ENCODE measurements around the gene LOC101059915.
"Not testable (repeated sequence)": the region's sequence is repeated elsewhere in the genome, so short reads cannot be mapped to it uniquely, and the experiment has no call there.

The LOC101059915 gene

DNA sequence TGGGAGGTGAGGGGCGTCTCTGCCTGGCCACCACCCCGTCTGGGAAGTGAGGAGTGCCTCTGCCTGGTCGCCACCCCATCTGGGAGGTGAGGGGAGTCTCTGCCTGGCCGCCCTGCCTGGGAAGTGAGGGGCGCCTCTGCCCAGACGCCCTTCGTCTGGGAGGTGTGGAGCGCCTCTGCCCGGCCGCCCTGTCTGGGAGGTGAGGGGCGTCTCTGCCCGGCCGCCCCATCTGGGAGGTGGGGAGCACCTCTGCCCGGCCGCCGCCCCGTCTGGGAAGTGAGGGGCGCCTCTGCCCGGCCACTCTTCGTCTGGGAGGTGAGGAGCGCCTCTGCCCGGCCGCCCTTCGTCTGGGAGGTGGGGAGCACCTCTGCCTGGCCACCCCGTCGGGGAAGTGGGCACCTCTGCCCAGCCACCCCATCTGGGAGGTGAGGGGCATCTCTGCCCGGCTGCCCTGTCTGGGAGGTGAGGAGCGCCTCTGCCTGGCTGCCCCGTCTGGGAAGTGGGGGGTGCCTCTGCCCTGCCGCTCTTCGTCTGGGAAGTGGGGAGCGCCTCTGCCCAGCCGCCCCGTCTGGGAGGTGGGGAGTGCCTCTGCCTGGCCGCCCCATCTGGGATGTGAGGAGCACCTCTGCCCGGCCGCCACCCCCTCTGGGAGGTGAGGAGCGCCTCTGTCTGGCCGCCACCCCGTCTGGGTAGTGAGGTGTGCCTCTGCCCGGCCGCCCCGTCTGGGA lies 8.9 kb downstream of the LOC101059915 start:
- not testable (repeated sequence) for DNase-seq

DNA sequence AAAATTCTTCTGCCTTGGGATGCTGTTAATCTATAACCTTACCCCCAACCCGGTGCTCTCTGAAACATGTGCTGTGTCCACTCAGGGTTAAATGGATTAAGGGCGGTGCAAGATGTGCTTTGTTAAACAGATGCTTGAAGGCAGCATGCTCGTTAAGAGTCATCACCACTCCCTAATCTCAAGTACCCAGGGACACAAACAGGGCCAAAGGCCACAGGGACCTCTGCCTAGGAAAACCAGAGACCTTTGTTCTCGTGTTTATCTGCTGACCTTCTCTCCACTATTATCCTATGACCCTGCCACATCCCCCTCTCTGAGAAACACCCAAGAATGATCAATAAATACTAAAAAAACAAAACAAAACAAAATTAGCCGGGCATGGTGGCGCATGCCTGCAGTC lies 9.8 kb downstream of the LOC101059915 start:
- DNase-seq: not testable (repeated sequence)

DNA sequence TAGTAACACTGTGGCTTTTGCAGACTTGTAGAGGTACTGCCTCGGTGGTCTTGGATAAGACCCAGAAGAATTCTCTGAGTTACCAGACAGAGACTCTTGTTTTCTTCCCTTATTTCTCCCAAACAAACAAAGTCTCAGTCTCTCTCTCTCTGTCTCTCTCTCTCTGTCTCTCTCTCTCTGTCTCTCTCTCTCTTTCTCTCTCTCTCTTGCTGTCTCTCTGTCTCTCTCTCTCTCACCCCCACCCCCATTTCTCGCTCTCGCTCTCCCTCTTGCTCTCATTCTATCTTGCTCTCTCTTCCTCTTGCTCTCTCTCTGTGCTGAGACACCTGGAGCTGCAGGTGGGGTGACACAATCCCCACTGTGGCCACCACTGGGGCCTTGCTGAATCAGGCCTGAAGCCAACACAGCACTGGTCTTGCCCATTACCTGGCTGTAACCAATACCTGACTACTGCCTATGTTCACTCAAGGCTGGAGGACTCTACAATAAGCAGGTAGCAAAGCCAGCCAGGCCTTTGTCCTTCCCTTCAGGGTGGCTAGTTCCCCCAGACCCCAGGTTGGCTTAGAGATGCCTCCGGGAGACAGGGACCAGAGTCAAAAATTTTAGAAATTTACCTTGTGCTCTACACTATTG lies 12.3 kb downstream of the LOC101059915 start:
- DNase-seq: no peak

DNA sequence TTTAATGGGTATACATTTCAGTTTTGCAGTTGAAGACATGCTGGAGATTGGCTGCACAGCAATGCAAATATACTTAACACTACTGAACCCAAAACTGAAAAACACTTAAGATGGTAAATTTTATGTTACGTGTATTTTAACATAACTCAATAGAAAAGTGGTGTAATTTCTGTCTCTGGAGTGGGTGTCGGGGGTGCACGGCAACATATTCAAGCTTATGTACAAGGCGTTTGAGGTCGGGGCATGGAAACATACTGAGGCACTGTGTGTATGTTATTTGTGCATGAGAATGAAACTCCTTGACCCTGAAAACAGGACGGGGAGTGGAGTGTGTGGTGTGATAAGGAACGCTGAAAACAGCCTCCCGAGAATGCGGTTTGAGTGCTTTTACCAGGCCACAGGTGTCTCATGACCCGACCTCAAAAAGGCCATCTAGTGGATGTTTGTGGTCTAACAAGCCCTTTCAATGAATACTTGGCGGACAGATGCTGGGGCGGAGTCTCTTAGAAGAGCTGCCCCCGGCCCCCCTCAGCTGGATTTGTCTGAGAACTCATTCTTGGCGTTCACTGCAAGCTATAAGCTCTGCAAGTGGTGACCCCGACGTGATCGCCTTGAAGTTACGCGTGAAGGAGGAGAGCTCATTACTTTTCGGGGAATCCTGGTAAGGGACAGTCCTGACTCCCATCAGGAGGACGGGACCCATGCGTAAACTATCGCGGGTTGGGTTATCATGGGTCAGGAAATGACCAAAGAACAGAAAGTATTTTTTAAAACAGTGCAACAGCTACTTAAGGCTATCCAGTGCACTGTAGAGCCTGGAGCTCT lies 29.5 kb downstream of the LOC101059915 start:
- not testable (repeated sequence) for DNase-seq

DNA sequence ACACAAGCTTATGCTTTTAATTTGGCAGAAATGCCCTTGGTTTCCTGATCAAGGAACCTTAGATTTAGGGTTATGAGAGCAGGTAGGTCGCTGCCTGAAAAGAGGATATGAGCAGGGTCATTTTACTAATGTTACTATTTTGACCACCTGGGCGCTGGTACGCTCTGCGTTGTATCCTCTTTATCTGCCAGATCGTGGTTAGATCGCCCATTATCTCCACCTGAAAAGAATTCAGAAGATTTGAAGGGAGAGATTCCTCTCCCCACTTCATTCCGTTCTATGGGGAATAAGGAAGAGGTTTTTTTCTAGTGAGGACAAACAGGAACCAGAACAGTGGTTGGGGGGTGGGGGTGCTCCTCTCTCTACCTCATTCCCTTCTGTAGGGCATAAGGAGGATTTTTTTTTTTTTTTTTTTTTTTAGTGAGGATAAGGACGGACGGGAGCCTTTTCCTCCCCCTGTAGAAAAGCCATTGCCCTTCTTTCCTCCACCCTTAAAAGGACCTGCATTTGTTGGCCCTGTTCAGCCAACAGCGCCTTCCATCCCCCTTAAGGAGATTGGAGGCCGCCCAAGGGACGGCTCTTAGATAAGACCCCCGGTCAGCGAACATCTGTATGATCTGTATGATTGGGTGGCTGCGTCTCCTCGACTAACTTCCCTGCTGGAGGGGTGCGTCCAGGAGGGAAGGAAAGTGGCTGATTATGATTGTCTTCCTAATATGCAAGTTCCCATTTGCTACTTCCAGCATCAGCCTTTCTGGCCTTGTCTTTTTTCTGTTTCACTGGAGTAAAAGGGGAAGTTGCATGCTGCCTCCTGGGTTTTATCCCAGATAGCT lies 30.3 kb downstream of the LOC101059915 start:
- not testable (repeated sequence) for DNase-seq

DNA sequence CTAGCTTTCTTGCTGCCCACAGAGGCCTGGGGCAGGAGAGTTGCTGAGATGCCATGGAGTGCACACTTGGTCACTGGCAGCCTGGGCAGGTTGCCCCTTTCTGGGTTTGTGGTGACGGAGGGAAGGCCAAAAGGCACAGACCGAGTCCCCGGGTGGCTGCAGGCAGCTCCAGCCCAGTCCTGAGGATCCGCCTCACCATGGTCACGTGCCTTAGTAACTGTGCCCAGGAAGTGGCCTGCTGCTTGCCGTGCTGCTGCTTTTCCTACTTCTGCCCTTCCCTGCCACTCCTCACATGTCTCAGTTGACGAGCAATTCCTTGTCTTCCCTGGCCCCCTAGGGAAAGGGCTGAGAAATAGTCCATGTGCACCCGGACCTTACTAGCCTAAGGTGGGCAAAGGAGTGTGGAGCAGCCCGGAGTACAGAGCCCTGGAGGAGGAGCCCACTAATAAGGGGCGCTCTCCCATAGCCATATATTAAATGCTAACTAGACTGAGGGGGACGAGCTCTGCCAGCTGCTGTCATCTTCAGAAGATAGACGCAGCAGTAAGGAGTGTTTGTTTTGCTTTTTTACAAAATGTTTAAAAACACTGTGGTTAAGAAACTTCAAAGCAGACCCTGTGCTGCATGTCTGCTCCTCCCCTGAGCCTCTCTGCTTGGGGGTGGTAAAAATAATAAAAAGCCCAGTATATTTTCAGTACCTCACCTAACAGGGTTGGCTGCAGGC lies 31.1 kb downstream of the LOC101059915 start:
- DNase-seq: not testable (repeated sequence)

DNA sequence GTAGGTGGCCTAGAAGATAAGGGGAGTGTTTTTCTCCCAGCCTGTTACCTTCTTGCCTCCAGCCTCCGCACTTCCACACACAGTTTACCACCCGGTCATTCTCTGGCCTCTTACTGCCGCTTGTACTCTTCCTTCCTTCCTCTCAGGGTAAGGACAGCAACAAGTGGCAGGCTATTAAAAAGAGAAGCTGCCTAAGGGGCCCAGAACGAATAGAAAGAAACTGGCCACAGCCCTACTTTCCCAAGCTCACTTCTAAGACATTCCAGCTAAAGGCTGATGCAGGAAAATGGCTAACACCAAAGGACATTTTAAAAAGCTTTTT lies 31.6 kb downstream of the LOC101059915 start:
- DNase-seq: not testable (repeated sequence)

DNA sequence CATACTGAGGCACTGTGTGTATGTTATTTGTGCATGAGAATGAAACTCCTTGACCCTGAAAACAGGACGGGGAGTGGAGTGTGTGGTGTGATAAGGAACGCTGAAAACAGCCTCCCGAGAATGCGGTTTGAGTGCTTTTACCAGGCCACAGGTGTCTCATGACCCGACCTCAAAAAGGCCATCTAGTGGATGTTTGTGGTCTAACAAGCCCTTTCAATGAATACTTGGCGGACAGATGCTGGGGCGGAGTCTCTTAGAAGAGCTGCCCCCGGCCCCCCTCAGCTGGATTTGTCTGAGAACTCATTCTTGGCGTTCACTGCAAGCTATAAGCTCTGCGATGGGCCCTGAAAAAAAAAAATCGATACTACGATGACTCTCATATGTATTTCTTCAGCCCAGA lies 35.5 kb downstream of the LOC101059915 start:
- DNase-seq: not testable (repeated sequence)

DNA sequence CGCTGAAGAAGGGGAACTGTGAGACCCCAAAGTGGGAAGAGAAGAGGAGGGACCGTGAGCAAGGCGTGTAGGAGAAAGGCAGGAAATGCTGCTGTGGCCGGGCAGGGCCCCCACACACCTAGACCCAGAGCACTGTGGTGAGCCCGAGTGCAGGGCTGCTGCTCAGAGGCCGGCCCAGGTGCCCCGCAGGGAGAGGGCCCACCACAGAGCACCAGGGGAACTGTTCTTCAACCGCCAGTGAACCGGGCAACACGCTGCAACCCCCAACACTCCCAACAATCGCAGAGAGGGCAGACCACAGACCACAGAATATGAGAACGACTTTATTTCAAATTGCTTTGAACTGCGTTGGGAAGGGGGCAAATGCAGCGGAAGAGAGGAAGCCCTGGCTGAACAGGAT lies 46.7 kb downstream of the LOC101059915 start:
- not testable (repeated sequence) for DNase-seq

DNA sequence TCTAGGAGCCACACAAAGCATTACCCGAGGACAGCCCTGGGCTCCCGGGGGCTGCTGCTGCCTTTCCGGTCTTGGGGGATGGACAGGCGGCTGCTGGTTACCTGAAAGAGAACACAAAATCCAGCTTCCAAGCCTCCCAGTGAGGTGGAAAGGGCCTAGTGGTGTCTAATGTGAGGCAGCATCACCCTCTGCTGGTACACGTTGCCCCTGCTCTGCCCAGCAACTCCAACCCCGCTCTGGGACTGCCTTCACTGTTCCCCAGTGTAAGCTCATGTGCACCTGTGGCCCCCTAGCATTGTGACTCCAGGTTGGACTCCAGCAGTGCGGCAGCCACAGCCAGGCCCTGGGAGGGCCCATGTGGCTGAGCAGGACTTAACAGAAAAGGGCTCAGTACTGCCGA lies 48.2 kb downstream of the LOC101059915 start:
- DNase-seq: not testable (repeated sequence)

DNA sequence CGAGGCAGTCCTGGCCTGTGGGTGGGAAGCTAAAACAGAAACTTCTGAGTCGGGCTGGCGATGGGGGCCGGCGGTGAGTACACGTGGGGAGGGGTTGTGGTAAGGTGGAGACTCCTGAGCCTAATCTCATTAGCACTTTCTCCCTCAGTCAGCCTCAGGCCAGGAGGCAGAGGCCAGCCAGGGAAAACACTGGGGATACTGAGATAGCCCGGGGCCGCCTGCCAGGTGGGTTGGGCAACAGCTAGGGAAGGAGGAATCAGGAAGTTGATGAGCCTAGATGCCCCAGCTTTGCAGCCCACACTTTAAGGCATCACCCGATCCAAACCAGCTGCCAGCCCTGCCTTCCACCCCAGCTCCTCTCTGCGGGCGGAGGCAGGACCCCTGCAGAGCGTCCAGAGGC lies 49.0 kb downstream of the LOC101059915 start:
- DNase-seq: not testable (repeated sequence)

DNA sequence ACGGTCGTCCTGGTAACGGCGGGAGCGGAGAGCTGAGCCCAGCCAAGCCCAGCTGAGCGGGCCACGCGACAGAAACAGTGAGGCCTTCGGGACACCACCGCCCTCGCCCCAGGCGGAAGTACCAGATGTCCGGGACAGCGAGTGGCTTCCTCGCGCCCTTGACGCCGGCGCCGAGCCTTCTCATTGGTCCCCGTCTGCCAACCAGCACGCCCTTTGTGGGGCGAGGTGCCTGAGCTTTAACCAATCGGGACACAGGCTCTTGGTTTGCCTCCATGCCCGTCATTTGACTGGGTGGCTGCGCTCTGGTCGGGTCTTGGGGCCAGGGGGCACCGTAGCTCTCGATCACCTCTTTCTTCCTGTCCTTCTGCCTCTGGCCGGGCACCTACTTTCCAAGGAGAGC lies 50.8 kb downstream of the LOC101059915 start, which contains the start of gene CXorf49:
Gene CXorf49, minus strand, starts transcription at position 101 of the 400 bp plus-strand sequence. CDS start 134 bp downstream, outside the sequence.
- not testable (repeated sequence) for DNase-seq

DNA sequence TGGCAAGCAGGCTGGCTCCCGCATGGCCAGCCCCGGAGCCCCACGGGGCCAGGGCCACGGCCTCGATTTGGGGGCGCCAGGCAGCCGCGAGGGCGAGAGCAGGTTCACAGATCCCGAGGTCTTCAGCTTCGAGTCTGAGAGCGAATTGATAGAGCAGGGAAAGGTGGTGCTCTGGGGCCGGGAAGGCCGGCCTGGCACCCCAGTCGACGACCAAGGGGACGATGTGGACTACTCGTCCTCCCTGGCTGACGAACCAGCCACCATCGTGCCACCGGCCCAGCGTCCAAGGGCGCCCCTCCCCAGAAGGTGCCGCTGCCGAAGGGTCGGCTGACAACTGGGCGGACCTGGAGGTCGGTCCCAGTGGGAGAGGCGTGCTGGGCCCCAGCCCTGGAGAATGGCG lies 51.8 kb downstream of the LOC101059915 start:
- DNase-seq: not testable (repeated sequence)

DNA sequence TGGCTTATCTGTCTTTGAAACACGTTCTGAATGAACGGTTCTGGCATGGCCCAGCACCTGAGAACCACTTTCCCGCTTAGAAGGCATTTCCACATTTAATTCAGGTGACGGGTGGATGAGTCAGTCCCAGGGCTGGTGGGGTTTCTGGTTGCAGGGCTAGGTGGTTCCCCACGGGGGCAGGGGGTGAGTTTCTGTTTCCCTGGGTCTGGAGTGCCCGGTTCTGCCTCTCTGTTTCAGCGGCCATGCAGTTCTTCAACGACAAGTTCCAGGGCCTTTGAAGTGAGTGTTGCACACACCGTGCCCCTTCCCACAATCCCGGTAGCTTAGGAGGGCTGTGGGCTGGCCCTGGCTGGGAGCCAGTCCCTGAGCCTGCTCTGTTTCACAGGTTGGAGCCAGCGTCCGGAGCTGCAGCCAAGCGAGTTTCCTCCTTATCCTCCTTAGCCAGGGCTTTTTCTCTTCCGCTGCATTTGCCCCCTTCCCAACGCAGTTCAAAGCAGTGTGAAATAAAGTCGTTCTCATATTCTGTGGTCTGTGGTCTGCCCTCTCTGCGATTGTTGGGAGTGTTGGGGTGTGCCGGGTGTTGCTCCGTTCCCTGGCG lies 53.0 kb downstream of the LOC101059915 start:
- DNase-seq: not testable (repeated sequence)

Data from suppressor macrophage treated with lipopolysaccharide for 1 hour (primary cell).